Midbrain (tissue), 1 donor: Measurements from ENCODE around the gene TMEM61.
"Not testable (repeated sequence)": the region's sequence is repeated elsewhere in the genome, so short reads cannot be mapped to it uniquely, and the experiment has no call there.

Source experiments
- DNase-seq: peaks from one replicate; lab custom pipeline; 2025; lab: John Stamatoyannopoulos, UW

Gene TMEM61

DNA sequence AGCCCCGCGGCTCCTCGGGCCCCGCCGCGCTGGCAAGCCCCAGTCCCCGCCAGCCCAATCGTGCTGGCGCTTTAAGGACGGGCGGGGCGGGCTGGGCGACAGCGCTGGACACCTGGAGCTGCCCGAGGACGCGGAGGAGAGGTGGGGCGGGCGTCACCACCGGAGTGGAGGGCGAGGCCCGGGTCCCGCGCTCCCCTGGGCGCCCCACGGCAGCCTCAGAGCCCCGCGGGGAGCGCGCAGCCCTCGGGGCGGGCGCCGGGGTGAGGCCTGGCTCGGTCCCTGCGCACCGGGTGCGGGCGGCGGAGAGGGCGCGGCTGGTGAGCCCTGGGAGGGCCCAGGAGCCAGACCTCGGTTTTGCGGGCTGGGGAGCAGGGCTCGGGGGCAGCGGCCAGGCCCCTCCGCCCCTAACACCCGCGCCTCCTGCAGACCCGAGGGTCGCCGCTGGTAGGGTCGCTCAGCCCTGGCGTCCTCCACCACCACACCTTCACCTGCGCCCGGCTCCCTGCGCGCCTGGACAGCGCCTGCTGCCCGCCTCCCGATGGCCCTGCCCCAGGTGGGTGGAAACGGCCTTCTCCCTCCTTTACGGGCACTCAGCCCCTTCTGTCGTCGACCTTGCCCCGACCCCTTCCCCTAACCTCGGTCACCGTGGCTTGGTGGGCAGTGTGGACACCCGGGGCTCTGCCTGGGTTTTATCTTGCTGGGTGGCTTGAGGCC lies at the start of gene TMEM61:
Gene TMEM61, plus strand, starts transcription at position 101 of the 714 bp plus-strand sequence. Its CDS starts 438 bp downstream, at position 539.
- DNase-seq: no peak

GRCh38 chr1:54931275-54931840 lies 49.1 kb upstream of the TMEM61 start:
- no peak for DNase-seq

DNA sequence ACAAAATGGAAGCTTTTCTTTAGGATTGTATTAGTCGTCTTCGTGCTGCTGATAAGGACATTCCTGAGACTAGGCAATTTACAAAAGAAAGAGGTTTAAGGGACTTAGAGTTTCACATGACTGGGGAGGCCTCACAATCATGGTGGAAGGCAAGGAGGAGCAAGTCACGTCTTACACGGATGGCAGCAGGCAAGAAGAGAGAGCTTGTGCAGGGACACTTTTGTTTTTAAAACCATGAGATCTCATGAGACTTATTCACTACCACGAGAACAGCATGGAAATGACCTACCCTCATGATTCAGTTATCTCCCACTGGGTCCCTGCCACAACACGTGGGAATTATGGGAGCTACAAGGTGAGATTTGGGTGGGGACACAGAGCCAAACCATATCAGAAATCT lies 46.3 kb upstream of the TMEM61 start:
- not testable (repeated sequence) for DNase-seq

DNA sequence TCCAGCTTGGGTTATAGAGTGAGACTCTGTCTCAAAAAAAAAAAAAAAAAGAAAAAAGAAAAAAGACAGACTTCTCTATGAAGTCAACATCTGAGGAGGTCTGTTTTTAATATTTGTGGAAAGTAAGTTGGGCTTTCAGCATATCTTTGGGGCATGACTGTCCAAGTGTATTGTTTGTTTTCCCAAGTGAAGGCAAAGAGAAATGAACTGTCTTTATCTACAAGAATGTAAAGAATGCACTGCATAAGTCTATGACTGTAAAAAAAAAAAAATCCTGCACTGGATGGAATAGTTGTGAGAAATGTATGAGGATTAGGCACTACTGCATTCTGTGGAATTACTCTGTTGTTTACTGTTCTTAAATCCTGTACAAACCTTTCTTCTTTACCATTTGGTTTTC lies 45.6 kb upstream of the TMEM61 start:
- DNase-seq: no peak

- no peak for DNase-seq
These were observed 43.6 kb upstream of the TMEM61 start for GRCh38 chr1:54936791-54937190.

DNA sequence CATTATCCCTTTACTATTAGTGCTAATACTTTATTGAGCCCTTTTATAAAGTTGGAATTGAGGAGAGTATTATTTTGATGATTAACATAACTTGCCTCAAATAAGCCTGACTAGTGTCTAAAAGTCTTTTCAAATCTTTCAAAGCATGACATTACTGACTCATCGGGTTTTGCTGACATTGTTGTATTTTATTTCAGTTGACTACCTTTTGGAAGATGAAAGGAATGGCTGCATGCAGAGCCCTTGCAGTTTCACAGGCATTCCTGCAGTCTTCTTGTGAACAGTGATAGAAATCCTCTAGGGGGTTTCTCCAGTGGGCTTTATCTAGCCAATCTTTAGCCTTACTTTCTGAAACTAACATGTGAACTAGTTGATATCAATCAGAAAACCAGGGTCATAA lies 43.0 kb upstream of the TMEM61 start:
- no peak for DNase-seq

GRCh38 chr1:54938955-54939354 lies 41.5 kb upstream of the TMEM61 start:
- not testable (repeated sequence) for DNase-seq

DNA sequence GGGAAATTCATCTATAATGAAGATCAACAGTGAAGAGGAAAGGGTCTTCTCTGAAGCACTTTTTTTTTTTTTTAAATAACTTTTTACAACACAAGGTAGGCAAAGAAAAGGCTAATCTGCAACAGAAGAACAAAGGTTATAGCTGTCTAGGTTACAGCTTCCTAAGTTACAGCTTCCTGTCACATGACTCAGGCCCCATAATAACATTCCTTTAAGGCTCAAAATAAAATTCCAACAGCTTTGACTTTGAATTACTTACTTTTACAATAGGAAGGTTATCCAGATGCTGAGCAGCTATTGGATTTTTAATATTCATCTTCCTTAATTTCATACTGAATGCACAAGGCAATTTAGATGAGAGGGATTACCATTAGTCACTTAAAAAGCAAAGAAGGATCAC lies 40.4 kb upstream of the TMEM61 start:
- no peak for DNase-seq

GRCh38 chr1:54942976-54943375 lies 37.5 kb upstream of the TMEM61 start:
- no peak for DNase-seq

DNA sequence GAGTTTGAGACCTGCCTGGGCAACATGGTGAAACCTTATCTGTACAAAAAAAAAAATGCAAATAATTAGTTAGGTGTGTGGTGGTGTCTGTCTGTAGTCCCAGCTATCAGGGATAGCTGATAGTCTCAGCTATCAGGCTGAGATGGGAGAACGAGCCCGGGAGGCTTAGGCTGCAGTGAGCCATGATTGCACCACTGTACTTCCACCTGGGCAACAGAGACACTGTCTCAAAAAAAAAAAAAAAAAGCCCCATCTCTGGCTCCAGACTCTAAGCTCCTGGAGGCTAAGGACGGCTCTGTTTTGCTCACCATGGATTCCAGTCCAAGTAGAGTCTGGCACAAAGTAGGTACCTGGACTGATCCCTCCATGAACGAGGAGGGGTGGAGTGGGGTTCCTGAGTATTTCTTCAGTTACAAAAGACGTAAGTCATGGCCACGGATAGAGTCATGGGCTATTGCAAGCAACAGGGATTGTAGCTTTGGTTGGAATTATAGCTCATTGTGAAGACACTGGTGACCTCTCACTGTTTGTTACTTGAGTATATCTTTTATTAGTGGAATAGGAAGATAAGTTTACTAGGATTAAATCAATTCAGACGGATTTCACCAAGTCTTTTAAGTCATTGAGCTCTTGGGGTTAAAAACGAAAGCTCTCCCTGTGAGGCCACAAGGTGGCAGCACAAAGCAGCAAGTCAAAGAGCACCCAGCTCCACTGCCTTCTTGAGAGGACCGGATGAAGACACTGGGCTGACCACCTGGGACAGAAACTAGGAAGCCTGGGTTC lies 35.6 kb upstream of the TMEM61 start:
- peak; percentile 71 for DNase-seq

DNA sequence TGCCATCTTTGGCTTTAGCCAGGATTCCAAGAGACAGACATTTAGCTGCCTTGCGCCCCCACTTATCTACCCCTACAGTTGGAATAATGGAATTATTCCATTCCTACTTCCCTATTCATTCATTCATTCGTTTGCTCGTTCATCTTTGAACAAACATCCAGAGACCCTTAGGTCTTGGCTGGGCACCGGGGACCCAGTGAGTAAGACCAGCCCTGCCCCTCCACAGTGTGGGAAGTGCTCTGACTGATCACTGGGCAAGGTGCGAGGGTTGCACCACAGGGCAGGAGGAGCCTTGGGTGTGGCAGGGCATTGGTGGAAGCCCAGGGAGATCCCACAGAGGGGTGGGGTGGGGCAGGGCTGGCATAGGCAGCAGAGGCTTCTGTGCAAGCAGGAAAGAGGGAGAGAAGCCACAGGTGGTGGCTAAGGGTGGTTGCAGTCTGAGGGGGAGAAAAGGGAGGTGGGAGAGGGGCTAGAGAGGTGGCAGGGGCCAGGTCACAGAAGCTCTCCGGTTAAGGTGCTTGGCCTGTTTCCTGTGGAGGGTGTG lies 35.0 kb upstream of the TMEM61 start:
- no peak for DNase-seq

DNA sequence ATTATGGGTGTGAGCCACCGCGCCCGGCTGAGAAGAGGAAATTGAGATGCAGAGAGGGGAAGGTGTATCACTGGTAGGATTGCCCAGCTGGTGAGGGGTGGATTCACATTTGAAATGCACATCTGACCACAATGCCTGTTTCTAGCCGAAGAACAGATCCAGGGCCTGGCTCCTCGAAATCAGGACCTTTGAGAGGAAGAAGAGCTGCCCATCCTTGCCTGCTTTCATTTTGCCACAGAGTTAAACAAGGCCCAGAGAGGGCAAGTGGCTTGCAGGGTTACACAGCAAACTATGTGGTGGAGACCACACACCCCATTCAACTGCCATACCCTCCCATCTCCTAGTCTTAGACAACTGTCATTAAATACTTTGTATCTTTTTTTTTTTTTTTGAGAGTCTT lies 32.9 kb upstream of the TMEM61 start:
- no peak for DNase-seq

DNA sequence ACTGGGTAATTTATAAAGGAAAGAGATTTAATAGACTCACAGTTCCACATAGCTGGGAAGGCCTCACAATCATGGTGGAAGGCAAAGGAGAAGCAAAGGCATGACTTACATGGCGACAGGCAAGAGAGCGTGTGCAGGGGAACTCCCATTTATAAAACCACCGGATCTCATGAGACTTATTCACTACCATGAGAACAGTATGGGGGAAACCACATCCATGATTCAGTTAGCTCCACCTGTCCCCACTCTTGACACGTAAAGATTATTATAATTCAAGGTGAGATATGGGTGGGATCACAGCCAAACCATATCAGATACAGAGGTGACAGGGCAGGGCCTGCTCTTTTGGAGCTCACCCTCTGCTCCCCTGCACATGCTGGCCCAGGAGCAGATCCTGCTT lies 31.4 kb upstream of the TMEM61 start:
- no peak for DNase-seq

DNA sequence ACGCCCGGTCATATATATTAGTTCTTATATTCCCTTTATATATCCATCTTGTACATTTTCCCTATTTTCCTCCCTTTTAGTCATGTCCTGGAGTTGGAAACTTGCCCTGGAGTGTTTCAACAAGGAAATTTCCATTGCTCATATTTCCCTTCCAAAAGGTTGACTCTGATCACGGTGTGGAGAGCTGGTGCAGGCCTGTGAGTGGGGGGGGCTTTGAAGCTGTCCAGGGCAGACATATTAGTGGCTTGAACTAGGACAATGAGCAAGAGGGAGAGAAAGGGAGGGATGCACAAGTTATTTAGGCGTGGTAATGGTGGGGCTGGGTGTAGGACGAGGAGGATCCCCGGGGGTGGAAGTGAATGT lies 30.4 kb upstream of the TMEM61 start:
- DNase-seq: no peak

DNA sequence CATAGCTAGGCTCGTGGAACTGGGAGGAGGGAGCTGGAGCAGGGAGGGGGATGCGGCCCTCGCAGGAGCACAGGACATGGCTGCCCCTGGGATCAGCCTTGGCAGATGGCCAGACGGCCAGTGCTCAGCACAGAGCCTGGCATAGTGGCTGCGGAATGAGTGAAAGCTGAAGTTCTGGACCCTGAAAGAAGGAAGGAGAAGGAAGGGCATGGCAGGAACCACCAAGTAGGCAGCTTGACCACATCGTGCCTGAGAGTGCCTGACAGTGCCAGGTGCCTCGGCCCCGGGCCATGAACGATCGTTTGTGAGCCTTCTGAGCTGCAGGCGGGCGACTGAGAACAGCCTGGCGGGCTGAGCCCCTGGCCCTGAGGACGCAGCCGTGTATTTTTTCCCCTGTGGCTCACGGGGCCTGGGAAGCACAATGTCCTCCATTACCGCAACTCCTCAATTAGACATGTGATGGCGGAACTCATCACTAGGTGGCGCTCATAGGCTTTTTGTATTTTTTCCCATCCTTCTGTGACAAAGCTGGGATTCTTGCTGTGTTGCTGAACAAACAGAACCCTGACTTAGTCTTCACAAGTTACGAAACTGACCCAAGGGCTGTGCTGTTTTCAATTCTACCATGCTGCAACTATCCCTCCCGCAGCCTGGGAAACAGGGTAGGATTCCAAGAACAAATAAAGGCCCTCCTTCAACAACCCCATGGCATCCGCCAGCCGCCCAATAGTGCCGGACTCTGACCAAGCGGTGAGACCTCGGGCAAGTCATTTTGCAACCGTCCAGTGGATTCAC lies 29.9 kb upstream of the TMEM61 start:
- peak; percentile 88 for DNase-seq

DNA sequence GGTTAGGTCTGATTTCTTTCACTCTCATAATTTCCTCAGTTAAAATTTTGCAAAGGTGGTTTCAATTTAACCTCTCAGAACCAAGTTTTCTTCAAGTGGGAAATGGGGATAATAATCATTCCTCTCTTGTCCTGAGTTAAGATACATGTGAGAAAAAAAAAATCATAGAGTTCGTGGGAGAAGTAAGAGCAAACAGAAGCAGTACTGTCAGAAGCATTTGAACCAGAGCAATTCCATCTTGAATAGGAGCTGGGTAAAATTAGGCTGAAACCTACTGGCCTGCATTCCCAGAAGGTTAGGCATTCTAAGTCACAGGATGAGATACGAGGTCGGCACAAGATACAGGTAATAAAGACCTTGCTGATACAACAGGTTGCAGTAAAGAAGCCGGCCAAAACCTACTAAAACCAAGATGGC lies 28.6 kb upstream of the TMEM61 start:
- DNase-seq: no peak

- DNase-seq: no peak
These were observed 27.3 kb upstream of the TMEM61 start for GRCh38 chr1:54952950-54953718.

- DNase-seq: no peak
These were observed 26.6 kb upstream of the TMEM61 start for GRCh38 chr1:54953846-54954245.

GRCh38 chr1:54955359-54955758 lies 25.1 kb upstream of the TMEM61 start:
- no peak for DNase-seq

DNA sequence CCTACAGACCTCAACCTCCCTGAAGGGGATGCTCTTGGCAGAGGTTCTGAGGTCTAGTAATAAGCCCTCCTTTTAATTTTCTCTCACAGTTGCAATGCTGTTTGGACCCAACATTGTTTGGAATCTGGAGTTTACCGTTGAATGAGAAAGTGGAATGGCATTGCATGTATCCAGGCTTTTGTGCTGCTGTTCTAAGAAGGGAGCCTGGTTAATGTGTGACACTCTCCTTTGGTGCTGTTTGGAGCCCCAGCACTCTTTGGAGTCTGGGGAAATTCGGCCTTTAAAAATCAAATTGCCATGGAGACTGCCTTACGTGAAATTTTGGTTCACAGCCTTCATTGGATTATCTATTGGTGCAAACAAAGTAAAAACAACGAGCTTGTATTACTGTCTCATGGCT lies 23.7 kb upstream of the TMEM61 start:
- DNase-seq: no peak

- no peak for DNase-seq
These were observed 21.2 kb upstream of the TMEM61 start for GRCh38 chr1:54959241-54959640.
